Measurements from ENCODE around the gene GPC5.
A peak's percentile ranks its signal among the peaks of the same experiment; 100 is the strongest.

The GPC5 gene

GRCh38 chr13:91464336-91464735, 65.9 kb downstream of the GPC5 start:
- DNase-seq: no peak

GRCh38 chr13:91467236-91467635, 68.8 kb downstream of the GPC5 start:
- no peak for DNase-seq

GRCh38 chr13:91468301-91468700, 69.9 kb downstream of the GPC5 start:
- DNase-seq: no peak

- no peak for DNase-seq
Measured at GRCh38 chr13:91470084-91470621, 71.7 kb downstream of the GPC5 start.

- no peak for DNase-seq
Measured at GRCh38 chr13:91470681-91471080, 72.3 kb downstream of the GPC5 start.

GRCh38 chr13:91482427-91482826, 84.0 kb downstream of the GPC5 start:
- DNase-seq: no peak

- no peak for DNase-seq
Measured at GRCh38 chr13:91491980-91492379, 93.6 kb downstream of the GPC5 start.

GRCh38 chr13:91493442-91493841, 95.0 kb downstream of the GPC5 start:
- DNase-seq: no peak

GRCh38 chr13:91498298-91498697, 99.9 kb downstream of the GPC5 start:
- DNase-seq: no peak

GRCh38 chr13:91504216-91504615, 105.8 kb downstream of the GPC5 start:
- no peak for DNase-seq

GRCh38 chr13:91506759-91507158, 108.3 kb downstream of the GPC5 start:
- DNase-seq: no peak

- no peak for DNase-seq
Measured at GRCh38 chr13:91510058-91510457, 111.6 kb downstream of the GPC5 start.

GRCh38 chr13:91513790-91514189, 115.4 kb downstream of the GPC5 start:
- DNase-seq: no peak

GRCh38 chr13:91516799-91517198, 118.4 kb downstream of the GPC5 start:
- DNase-seq: no peak

GRCh38 chr13:91520952-91521351, 122.5 kb downstream of the GPC5 start:
- peak; percentile 45 for DNase-seq

- no peak for DNase-seq
Measured at GRCh38 chr13:91523116-91523515, 124.7 kb downstream of the GPC5 start.

- no peak for DNase-seq
Measured at GRCh38 chr13:91526543-91527033, 128.2 kb downstream of the GPC5 start.

GRCh38 chr13:91529739-91530482, 131.5 kb downstream of the GPC5 start:
- no peak for DNase-seq

- no peak for DNase-seq
Measured at GRCh38 chr13:91531646-91532045, 133.2 kb downstream of the GPC5 start.

GRCh38 chr13:91533354-91533753, 134.9 kb downstream of the GPC5 start:
- DNase-seq: no peak

- no peak for DNase-seq
Measured at GRCh38 chr13:91534996-91535395, 136.6 kb downstream of the GPC5 start.

GRCh38 chr13:91537376-91537775, 139.0 kb downstream of the GPC5 start:
- DNase-seq: no peak

GRCh38 chr13:91539286-91540157, 141.1 kb downstream of the GPC5 start:
- no peak for DNase-seq

Measured in NCI-H510A treated with DMSO at 0.1 percent for 48 hours (cell line).